HG02588 (cell line): ENCODE measurements around the gene GADL1.

Experiments used
- ATAC-seq: cut with Tn5 transposase; IDR thresholded peaks from one replicate; pipeline ENCODE4 v1.9.1; 2021; ENCODE audit warnings: mild to moderate bottlenecking, moderate library complexity; ENCODE audit not compliant: unreplicated experiment

GADL1 gene

GRCh38 chr3:30733209-30733608 lies 161.3 kb downstream of the GADL1 start:
- ATAC-seq = no peak

GRCh38 chr3:30730967-30731366 lies 163.5 kb downstream of the GADL1 start:
- ATAC-seq = no peak

- no peak for ATAC-seq
Measured at GRCh38 chr3:30729936-30730335, 164.5 kb downstream of the GADL1 start.

GRCh38 chr3:30729512-30729911 lies 164.9 kb downstream of the GADL1 start:
- no peak for ATAC-seq

- ATAC-seq = no peak
Measured at GRCh38 chr3:30728143-30728542, 166.3 kb downstream of the GADL1 start.

- ATAC-seq = no peak
Measured at GRCh38 chr3:30724863-30725262, 169.6 kb downstream of the GADL1 start.

GRCh38 chr3:30723211-30723610 lies 171.2 kb downstream of the GADL1 start:
- no peak for ATAC-seq

- no peak for ATAC-seq
Measured at GRCh38 chr3:30721314-30721634, 173.2 kb downstream of the GADL1 start.

GRCh38 chr3:30720586-30721313 lies 173.7 kb downstream of the GADL1 start:
- ATAC-seq = no peak

GRCh38 chr3:30719536-30719935 lies 174.9 kb downstream of the GADL1 start:
- no peak for ATAC-seq

- no peak for ATAC-seq
Measured at GRCh38 chr3:30713885-30714503, 180.5 kb downstream of the GADL1 start.

- ATAC-seq = no peak
Measured at GRCh38 chr3:30712991-30713390, 181.5 kb downstream of the GADL1 start.

- no peak for ATAC-seq
Measured at GRCh38 chr3:30711867-30712266, 182.6 kb downstream of the GADL1 start.

- ATAC-seq = no peak
Measured at GRCh38 chr3:30711151-30711550, 183.3 kb downstream of the GADL1 start.

- no peak for ATAC-seq
Measured at GRCh38 chr3:30710017-30710416, 184.4 kb downstream of the GADL1 start.

- ATAC-seq = no peak
Measured at GRCh38 chr3:30708472-30708871, 186.0 kb downstream of the GADL1 start.

GRCh38 chr3:30707825-30708224 lies 186.6 kb downstream of the GADL1 start:
- ATAC-seq = no peak

- no peak for ATAC-seq
Measured at GRCh38 chr3:30704931-30705890, 189.2 kb downstream of the GADL1 start.

GRCh38 chr3:30702828-30703397 lies 191.5 kb downstream of the GADL1 start:
- no peak for ATAC-seq

GRCh38 chr3:30702038-30702827 lies 192.2 kb downstream of the GADL1 start:
- ATAC-seq = no peak
